HG02981 (cell line): ENCODE data around the gene LMO7.
"Not testable (repeated sequence)": the region's sequence is repeated elsewhere in the genome, so short reads cannot be mapped to it uniquely, and the experiment has no call there.

Experiments
- ATAC-seq: cut with Tn5 transposase; IDR thresholded peaks from one replicate; pipeline ENCODE4 v1.9.1; 2021; ENCODE audit warnings: mild to moderate bottlenecking, moderate library complexity; ENCODE audit not compliant: unreplicated experiment

The LMO7 gene

DNA sequence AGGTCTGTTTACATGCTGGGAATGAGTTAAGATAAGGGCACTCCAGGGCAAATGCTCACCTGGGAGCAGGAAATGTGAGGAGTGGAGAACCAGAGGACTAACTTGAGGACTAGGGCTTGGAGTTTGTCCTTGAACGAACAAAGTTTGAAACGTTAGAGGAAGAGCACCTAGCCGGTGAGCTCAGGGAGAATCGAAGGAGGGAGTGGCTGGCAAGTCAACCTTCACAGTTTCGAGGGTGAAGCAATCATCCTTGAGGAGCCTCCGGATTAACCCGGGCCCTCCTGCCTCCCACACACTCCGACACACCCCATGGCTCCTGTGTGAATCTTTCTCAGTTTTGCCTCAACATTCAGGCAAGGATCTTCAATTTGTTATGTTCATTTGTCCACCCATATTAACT is 58.6 kb downstream of the LMO7 start:
- ATAC-seq, result no peak

DNA sequence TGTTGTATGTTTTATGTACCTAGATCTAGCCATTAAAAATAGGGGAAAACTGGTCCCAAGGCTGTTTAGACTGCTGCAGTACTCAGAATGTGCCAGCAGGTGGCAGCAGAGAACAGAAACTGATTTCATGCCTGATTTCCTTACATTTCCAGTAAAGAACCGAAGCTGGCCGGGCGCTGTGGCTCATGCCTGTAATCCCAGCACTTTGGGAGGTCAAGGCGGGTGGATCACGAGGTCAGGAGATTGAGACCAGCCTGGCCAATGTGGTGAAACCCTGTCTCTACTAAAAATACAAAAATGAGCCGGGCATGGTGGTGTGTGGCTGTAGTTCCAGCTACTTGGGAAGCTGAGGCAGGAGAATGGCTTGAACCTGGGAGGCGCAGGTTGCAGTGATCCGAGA is 59.8 kb downstream of the LMO7 start:
- ATAC-seq, result peak; percentile 82

DNA sequence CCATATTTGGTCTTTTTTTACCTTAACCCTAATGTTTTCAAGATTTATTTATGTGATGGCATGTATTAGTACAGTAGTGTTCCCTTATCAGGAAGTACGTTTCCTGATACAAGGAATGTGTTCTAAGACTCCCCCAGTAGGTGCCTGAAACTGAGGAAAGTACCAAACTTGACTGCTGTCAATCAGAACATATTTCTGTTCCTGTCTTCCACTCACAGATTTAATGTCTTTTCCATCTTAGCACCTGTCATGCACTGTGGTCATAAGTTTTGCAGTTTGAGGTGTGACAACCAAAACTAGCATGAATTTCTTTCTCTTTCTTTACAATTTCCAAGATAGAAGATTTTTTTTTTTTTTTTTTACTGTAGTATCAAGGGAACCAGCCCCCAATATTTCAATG is 62.9 kb downstream of the LMO7 start:
- ATAC-seq, result no peak

DNA sequence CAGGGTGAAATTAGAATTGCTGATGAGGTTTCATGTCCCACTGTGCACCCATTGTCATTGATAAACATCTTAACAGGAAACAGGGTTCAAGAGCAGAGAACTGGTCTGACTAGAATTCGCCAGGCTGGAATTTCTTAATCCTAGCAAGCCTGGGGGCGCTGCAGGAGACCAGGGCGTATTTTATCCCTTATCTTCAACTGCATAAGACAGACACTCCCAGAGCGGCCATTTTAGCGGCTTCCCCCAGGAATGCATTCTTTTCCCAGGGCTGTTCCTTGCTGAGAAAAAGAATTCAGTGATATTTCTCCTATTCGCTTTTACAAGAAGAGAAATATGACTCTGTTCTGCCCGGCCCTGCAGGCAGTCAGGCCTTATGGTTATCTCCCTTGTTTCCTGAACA is 63.6 kb downstream of the LMO7 start:
- ATAC-seq, result not testable (repeated sequence)

DNA sequence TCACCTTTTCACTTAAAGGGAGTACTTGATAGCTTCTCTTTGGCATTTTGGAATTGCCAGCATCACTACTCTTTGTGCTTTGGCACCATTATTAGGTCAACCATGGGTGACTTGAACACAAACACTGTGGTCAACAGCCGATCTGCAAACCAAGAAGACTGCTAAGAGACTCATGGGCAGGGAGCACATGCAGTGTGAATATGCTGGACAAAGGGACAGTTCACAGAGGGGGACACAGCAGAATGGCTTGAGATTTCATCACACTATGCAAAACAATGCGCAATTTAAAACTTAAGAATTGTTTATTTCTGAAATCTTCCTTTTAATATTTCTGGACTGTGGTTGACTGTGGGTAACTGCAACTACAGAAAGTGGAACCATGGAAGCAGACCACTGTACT is 64.4 kb downstream of the LMO7 start:
- no peak for ATAC-seq

DNA sequence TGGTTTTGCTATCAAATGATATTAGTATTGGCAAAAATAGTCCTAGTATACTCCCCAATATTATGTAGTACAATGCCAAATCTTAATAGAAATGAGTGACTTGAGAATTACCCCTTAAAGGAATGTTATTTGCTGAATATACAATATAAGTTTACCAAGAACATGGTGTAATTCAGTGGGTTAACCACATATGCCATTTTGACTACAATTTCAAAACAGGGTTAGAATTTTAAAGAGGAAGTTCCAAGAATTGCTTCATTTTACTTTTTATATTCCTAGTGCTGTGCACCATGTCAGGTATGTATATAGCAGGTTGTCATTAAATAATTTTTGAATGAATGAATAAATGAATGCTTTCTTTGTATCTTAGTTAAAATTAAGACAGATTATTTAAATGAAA is 66.3 kb downstream of the LMO7 start:
- no peak for ATAC-seq

DNA sequence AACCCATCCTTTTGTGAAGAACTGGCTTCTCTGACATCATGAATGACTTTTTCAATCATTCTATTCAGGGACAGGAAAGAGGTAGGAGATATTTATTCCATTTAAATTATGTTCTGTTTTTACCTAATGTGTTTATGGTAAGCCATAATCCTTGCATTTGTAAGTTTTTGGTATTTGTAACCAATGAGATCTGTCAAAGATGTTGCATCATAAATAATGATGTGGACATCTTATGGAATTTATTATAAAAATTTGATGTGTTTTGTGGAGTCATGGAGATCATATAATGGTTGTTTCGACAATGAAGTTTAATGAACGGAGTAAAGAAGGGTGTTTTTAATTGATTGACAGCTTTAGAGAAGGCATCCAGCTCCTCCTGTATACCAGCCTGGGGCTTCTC is 67.6 kb downstream of the LMO7 start:
- no peak for ATAC-seq

DNA sequence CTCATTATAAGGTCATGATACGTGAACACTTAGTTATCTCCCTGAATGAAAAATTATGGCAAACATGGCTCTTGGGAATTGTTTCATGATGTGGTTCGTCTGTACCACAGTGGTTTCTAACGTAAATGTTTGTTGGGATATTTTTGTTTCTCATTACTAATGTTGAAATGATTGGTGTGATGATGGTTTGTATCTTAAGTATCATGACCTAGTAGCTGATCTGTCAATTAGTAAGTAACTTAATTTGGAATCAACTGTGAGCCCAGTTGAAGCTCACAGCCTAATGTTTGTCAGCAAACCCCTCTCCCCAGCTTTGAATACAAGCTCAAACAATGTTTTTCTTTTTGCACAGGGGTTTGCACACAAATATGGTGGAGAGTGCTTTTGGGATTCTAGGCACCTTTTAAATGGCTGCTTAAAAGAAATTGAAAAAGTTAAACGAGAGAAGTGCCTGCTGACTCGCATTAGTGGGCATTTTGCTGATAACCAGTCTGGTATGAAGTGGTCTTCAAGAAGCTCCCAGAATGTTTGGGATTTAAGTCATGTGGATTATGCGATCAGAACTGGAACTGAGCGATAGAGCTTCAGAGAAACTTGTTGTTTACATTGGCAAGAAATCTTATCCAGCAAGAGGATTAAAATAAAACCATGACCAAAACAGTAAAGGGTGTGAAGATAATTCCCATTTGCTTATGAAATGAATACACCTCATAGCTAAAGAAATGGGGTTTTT is 68.2 kb downstream of the LMO7 start:
- no peak for ATAC-seq

DNA sequence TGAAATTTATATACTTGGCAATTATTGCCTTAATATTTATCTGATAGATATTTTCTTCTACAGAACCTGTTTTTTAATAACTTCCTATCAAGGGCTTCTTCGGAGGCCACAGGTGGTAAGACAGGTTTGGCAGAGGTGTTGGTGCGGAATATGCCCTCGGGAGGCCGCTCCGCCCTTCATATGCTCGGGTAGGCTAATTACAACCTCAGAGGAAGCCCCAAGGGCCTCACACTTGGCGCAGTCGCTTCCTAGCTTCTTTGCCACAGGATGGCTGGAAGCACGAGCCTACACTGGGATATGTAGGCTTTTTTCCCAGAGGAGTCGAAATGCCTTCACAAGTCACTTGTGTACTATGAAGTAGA is 68.8 kb downstream of the LMO7 start:
- ATAC-seq, result no peak

DNA sequence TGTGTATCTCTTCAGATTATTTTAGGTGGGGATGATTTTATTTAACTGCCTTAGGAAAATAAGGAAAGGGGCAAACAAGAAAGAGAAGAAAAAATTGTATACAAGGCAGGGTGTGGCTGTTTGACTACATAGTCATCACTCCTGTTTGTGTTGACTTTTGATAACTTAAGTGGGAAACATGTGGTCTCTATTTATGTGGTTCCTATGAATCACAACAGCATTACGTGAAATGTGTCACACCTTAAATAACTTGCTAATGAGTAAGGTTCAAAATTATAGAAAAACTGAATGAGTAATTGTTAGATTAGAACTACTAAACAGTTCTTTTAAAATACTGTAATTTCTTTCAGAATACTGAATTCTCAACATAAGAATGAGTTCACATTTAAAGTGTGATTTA is 69.3 kb downstream of the LMO7 start:
- ATAC-seq, result no peak

DNA sequence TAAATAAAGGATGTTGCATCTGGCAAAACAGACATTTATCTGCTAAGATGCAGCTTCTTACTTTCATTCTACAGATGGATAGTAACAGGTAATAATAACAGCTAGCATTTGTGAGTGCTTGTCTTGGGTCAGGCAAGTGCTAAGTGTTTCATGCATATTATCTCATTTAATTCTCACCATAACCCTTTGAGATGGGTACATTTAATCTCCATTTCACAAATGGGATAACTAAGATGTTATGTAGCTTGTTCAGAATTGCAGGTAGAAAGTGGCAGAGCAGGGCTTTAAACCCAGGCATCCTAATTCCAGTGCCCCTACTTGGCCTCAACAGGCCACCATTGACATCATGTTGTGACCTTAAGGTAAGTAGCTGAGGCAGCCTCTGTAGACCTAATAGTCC is 69.8 kb downstream of the LMO7 start:
- ATAC-seq, result no peak

DNA sequence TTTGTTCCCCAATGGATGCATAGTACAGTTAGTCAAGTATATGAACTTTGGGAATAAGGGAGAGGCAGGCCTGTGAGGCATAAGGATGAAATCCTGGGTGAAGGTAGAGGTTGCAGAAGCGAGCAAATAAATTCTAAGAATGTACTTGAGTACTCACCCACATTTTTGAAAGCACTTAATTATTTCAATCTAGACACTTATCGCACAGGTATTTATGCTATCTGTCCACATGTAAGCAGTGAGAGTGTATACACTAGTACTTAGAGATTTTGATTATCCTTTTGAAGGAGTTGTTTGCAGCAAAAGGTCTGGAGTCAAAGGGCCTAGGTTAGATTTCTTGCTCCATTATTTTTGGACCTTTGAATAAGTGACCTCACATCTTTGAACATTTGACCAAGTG is 77.7 kb downstream of the LMO7 start:
- ATAC-seq, result no peak

DNA sequence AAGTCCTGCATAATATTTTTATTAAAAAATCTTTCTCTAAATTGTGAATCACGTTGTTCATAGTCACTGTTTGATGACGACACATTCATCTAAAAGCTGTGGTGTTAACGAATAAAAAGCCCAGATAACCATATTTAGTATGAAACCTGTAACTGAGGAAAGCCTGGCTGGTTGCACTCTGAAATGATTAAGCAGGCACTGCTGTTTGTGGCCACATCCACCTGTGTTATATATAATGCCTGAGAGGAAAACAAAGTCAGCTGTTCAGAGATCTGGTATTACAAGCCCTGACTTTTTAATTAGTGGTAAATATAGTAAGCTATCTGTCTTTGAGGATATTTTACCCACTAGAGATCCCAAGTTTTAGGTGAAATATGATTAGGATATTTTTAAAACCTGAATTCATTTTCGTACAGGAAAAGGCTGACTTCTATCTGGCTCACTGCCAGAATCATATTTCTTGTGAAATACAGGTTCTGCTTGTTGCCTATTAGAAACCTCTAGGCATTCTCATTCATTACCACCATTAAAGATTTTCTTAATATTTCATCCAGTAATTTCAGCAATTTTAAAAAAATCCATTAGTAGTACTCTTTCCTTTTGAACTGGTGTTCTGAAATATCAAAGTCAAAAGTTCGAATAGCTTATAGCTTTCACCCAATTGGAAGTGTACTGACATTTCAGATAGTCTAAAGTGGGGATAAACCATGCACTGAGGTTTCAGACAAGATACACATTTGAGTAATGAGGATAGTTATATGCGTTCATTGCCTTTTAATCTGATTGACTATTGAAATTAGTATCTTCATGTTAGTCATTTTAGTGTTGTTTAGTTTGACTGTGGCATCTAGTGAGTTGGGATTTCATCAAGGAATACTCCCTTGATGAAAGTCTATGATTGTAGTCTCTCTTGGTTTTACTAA is 79.7 kb downstream of the LMO7 start:
- peak; percentile 98 for ATAC-seq

DNA sequence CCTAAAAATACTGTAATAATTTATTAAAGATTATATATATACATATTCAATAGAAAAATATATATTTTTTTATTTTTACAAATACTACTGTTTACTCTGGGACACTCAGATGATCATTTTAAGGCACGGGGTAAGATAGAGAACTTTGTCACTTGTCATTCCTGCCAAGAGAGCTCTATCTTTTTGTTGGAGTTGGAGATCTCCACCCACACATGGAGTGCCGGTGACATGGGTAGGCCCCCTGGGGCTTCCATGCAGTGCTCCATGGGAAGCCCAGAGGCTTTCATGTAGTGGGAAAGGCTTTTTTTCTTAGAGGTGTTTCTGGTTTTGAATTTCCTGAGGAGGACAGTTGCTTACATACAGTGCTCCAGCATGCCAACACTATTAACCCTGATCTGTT is 81.4 kb downstream of the LMO7 start:
- no peak for ATAC-seq

DNA sequence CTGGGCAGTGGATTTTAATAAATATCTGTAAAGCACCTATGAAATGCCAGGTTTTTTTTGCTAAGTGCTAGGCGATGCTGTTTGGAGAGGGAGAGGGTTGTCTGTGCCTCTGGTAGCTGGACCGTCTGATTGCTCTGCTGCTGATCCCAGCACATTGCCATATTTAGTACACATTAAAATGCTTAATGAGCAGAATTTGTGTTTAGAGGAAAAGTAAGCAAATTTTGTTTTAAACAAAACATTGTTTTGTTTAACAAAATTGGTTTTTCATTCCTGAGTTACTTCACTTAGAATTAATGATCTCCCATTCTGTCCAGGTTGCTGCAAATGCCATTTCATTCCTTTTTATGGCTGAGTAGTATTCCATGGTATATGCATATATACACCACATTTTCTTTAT is 85.2 kb downstream of the LMO7 start:
- ATAC-seq, result no peak

DNA sequence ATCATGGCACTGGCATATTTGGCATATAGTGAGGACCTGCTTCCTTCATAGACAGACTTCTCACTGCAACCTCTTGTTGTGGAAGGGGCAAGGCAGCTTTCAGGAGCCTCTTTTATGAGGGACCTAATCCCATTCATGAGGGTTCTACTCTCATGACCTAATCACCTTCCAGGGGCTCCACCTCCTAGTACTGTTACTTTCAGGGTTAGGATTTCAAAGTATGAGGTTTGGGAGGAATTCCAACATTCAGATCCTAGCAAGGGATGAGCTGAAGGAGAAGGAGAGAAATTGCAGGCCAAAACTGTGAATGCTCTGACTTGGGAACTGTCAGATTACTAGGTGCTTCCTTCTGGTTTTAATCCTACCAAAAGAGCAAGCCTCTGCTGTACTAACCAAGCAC is 87.8 kb downstream of the LMO7 start:
- ATAC-seq, result no peak

DNA sequence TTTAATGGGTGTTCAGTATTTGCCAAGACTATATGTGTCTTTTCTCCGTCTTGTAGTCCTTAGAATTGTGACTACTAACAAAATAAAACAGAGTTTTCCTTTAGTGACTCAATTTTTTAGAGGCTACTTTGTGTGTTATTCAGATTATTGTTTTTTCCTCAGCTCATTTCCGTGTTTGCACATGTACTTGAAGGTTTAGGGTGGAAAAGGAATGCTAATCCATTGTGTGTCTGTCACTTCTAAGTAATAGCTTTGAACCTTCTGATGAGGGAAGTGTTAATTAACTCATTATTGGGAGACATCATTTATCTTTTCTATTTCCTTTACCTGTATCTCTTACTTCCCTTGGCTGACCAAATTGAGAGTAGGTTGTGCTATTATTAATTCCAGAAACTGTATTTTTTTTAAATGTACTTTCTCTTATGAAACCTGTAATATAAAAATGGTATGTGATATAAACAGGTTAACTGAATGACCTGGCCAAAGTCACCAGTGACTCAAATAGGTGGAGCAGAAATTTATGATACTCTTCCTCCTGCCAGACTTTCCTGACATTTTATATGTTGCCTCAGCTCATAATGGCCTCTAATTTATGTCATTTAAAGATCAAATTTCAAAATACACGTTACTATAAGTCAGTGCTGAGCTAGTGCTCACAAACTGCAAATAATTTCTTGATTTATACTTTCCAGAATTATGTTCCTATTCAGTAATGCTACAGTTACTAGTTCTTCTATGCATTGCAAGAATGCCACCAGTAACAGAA is 88.8 kb downstream of the LMO7 start:
- no peak for ATAC-seq

DNA sequence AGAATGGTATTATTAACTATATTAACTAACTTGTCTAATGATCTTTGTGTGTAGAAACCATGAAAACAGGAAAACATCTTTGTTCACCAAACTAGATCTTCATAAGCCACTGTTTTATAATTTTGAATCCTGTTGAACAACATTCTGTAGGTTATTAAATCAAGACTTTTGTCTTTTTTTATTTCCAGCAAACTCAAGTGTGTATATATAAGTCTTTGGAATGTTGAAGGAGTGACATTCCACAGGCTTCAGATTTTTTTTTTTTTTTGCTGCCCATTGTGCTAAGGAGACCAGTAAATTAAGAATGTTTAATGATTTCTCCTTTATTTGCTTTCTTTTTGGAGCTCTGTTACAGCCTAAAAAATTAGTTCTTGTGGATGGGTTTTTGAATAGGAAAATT is 89.6 kb downstream of the LMO7 start:
- no peak for ATAC-seq

DNA sequence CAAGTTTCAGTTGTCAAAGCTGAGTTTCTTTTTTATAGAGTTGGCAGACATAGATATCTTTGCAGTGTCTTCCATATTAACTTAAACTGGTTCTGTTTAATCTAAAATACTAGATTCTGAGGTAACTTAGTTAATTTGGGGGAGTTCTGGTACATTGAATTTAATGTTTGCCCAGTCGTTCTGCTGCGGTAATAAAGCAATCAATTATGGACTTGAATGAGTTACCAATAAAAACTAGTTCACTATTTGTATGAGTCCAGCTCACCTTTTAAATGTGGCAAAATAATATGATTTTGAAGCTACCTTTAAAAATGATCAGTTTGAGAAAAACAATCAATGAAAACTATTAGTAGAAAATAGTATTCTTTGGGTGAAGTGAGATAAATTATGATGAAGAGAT is 90.2 kb downstream of the LMO7 start:
- ATAC-seq, result no peak

DNA sequence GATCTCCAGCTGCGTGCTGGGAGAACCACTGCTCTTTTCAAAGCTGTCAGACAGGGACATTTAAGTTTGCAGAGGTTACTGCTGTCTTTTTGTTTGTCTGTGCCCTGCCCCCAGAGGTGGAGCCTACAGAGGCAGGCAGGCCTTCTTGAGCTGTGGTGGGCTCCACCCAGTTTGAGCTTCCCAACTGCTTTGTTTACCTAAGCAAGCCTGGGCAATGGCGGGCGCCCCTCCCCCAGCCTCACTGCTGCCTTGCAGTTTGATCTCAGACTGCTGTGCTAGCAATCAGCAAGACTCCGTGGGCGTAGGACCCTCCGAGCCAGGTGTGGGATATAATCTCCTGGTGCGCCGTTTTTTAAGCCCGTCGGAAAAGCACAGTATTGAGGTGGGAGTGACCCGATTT is 97.0 kb downstream of the LMO7 start:
- not testable (repeated sequence) for ATAC-seq

DNA sequence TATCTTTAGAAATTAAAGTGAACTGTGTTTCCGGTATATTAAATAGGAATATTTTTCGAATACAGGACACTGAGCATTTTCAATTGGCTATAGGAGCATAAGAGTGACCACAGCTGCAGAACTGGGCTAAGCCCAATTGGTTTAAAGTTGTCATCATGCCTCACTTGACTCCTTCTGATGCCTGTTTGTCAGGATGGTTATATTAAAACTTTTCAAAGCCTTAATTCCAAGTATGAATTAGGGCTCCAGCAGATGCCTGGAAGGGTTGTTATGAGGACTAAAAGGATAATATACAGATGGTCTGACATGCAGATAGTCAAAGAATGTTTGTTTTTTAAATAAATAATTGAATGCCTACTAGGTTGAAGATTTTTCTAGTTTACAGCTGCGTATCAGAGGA is 100.0 kb downstream of the LMO7 start:
- ATAC-seq, result no peak

DNA sequence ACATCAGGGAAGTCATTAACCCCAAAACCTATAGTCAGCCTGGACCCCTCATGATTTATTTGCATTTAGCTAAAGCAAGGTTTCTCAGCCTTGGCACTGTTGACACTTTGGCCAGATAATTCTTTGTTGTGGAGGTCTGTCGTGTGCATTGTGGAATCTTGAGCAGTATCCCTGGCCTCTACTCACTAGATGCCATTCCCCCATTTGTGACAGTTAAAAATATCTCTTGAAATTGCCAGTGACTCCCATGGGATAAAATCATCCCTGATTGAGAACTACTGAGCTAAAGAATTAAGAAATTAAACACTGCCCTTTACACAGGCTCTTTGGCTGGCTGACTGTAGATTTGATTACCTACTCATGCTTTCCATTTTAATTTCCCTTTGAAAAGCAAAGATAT is 102.7 kb downstream of the LMO7 start:
- no peak for ATAC-seq
